HG03025 (cell line): ENCODE data around the gene SLCO3A1.
A peak's percentile ranks its signal among the peaks of the same experiment; 100 is the strongest.

Experiments
- ATAC-seq: cut with Tn5 transposase; IDR thresholded peaks from one replicate; pipeline ENCODE4 v1.9.1; 2021; ENCODE audit warnings: mild to moderate bottlenecking, moderate library complexity; ENCODE audit not compliant: unreplicated experiment, low FRiP score

SLCO3A1 gene

DNA sequence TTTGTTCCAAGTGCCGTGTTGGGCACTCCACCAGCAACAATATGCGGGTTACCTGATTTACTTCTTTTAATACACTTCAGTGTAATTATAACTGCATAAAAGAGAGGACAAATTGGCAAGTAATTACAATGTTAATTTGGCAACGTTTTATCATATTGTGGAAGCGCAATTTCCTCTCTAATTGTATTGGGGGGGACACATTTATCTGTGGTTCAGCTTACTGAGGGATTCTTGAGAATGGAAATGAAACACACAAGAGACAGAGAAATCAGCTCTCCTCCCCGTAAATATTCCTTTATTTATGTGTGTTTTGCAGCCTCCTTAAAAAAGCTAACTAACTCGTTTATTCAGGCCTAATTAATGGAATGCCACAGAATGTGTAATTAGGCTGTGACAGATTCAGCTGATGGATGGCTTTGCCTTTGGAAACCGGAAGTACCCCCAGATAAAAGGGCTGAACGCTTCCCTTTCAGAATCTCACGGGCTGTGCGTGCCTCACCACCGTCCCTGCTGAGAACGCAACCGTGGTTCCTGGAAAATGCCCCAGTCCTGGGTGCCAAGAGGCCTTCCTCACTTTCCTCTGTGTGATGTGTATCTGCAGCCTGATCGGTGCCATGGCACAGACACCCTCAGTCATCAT is 293.1 kb downstream of the SLCO3A1 start:
- ATAC-seq = no peak

DNA sequence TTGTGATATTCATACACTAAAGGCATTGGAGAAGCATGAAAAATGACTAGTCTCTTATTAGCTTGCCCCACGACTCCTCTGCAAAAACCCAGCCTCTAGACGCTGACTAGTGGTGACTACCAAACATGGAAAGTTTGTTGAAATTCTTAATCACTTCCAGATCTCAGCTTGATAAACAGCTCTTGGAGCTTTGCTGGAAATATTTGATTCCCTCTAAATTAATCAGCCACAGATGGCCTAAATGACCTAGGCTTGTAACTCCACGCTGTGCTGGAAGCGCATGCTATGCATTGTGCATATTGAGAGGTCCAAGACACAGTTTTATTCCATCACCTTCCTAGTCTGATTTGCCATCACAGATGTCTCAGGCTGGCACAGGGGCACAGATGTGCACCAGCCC is 295.5 kb downstream of the SLCO3A1 start:
- no peak for ATAC-seq

DNA sequence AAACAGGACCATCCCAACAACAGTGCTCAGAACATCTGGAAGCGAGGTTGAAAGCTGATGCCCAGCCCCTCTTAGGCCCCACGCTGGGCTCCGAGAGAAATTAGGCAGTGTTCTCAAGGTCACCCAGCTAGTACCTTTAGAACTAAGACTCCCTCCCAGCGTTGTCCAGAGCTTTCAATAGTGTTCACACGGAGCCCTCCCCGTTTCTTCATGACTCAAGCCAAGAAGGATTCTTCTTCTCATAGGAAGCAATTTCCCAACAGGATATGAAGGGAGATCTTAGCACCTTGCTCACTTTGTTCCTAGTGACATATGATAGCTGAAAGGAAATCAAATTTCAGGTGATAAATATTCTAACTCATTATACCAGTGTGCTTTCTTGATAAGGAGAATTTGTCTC is 296.0 kb downstream of the SLCO3A1 start:
- ATAC-seq = no peak

GRCh38 chr15:92151168-92151567 is 297.7 kb downstream of the SLCO3A1 start:
- no peak for ATAC-seq

GRCh38 chr15:92151741-92152140 is 298.2 kb downstream of the SLCO3A1 start:
- no peak for ATAC-seq

- no peak for ATAC-seq
Observed at GRCh38 chr15:92152983-92153382, 299.5 kb downstream of the SLCO3A1 start.

DNA sequence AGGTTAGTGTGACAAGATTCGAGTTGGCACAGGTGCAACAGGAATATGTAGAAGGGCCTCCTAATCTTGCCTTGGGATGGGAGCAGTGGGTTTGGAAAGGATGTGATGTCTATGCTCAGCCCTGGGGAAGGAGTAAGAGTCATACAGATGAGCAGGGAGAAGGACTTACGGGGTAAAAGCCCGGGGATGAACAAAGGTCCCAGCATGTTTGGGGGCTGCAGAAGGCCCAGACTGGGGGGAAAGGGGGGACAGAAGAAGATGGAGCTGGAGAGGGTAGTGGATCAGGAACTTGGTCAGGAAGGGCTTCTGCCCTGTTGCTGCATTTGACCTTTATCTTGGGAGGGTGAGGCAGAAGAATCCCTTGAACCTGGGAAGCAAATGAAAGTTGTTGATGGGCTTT is 300.1 kb downstream of the SLCO3A1 start:
- no peak for ATAC-seq

GRCh38 chr15:92155934-92156333 is 302.4 kb downstream of the SLCO3A1 start:
- ATAC-seq = no peak

GRCh38 chr15:92157666-92158298 is 304.3 kb downstream of the SLCO3A1 start:
- no peak for ATAC-seq

- ATAC-seq = no peak
Observed at GRCh38 chr15:92158426-92158825, 304.9 kb downstream of the SLCO3A1 start.

GRCh38 chr15:92159481-92159880 is 306.0 kb downstream of the SLCO3A1 start:
- no peak for ATAC-seq

- no peak for ATAC-seq
Observed at GRCh38 chr15:92159906-92160841, 306.7 kb downstream of the SLCO3A1 start.

GRCh38 chr15:92161039-92161670 is 307.6 kb downstream of the SLCO3A1 start:
- peak; percentile 84 for ATAC-seq

GRCh38 chr15:92162657-92163056 is 309.1 kb downstream of the SLCO3A1 start:
- ATAC-seq = no peak

DNA sequence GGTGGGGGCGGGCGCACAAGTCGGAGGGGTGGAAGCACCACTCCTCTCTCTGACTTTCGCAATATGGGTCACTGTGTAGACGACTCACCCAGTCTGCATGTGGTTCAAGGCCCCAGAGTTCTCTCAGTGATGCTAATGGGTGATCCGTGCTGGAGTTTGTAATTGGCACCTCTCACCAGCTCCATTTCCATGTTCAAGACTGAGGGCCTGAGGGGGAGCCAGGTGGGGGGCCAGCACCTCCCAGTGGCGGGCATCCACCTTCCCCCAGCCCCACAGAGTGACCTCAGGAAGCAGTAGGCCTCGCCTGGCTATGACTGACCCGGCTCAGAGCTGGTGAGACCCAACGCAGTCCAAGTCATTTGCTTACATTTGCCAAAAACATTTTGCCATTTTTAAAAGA is 310.1 kb downstream of the SLCO3A1 start:
- ATAC-seq = no peak

- no peak for ATAC-seq
Observed at GRCh38 chr15:92164327-92165000, 311.0 kb downstream of the SLCO3A1 start.

GRCh38 chr15:92165001-92165346 is 311.5 kb downstream of the SLCO3A1 start:
- no peak for ATAC-seq

- ATAC-seq = no peak
Observed at GRCh38 chr15:92166029-92166428, 312.5 kb downstream of the SLCO3A1 start.

DNA sequence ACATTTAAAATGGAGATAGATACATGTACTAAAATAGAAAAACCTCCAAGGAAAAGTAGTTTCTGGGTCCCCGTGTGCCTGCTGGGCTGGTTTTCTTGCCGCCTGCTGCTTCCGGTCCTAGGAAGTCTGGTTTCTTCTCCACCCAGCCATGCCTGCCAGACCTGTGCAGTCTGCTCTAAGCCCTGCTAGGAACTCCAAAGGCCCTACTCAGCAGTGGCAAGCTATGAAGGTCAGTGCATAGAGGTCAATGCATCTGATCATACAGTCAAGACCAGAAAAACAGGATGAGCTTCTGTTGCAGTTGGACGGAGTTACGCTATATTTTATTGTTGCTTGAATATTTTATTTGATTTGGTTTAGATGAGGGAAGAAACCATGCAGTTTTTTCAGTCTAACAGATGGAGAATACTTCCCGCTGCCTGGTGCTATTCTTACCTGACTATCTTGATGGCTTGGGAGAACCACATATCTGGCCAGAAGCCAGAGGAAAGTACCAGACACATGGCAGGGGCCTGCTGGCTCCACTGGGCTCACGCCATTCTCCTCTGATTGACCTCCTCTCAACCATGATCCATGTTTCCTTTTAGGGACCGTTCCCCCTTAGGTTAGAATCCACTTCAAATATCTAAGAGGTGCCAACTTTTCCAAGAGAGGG is 313.4 kb downstream of the SLCO3A1 start:
- no peak for ATAC-seq

DNA sequence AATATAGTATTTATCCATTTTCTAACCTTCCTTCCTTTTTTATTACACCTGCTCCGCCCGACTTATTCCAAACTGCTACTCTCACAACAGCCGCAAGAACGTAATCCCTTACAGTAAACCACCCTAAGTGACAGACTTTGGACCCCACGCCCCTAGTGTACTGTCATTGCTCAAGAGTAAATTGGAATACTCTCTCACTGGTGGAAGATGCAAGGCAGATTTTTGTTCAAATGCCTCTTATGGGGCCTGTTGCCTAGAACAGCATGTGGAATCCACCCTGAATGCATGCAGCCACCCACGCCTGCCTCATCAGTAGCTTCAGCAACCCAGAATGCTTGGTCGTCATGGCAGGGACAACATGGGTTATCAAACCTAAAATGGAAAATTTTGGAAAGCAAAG is 313.9 kb downstream of the SLCO3A1 start:
- ATAC-seq = no peak
